ENCODE measurements around the gene FMO1. TPM values are rescaled to one million over a fixed set of nuclear protein-coding genes. Genes with fewer than 3 reads are reported as not detected.

Gene FMO1
- total RNA-seq, 1 experiment from 2014 or later: not detected

- Mint-ChIP-seq H3K9me3 (peaks cover 8% of the 10 kb centered on the region in 2 experiments; a peak in 4 of 5 replicates), H3K4me3 (no peak overlapping the region), H3K4me1 (peaks cover 0 to 3% of the 10 kb centered on the region in 2 experiments; a peak in 3 of 4 replicates), H3K27ac (no peak overlapping the region; a peak in 1 of 7 replicates), H3K36me3 (ENCODE audit: insufficient read depth in 1 of 3, low read depth in 3 of 3) (peaks cover 0 to 10% (median 0%) of the 10 kb centered on the region in 3 experiments; a peak in 3 of 7 replicates), H3K27me3 (ENCODE audit: low read depth) (no peaks in the 10 kb centered on the region; the same call in 1 of the 2 replicates)
- no peak overlapping the region for H3K27ac ChIP-seq (ENCODE audit: insufficient read length, low read depth, low read length)
- H3K79me2 ChIP-seq (ENCODE audit: insufficient read depth, low read length): no peaks in the 10 kb centered on the region
- H3K14ac ChIP-seq (ENCODE audit: insufficient read depth, low read length): no peak overlapping the region
- H4K5ac ChIP-seq (ENCODE audit: insufficient read length, low read depth, low read length): no peak overlapping the region
- no peaks in the 10 kb centered on the region for H4K20me1 ChIP-seq (ENCODE audit: control insufficient read depth, insufficient read depth, insufficient read length)
- no peak overlapping the region for H2BK5ac ChIP-seq (ENCODE audit: insufficient read length, low read length)
- H3K23ac ChIP-seq (ENCODE audit: insufficient read length, low read depth, low read length): no peak overlapping the region
- H3K27me3 ChIP-seq (ENCODE audit: insufficient read depth, low read length): no peaks in the 10 kb centered on the region
- H2AFZ ChIP-seq (ENCODE audit: low read length): no peak overlapping the region
- no peak overlapping the region for H2BK12ac ChIP-seq (ENCODE audit: insufficient read length, low read depth, low read length)
- H2BK120ac ChIP-seq (ENCODE audit: low read depth, low read length, poor library complexity, severe bottlenecking): no peak overlapping the region
- H4K91ac ChIP-seq (ENCODE audit: insufficient read length, low read depth, low read length): no peak overlapping the region
- no peak overlapping the region for H3T11ph ChIP-seq (ENCODE audit: low read length)
- H3K4me1 ChIP-seq (ENCODE audit: insufficient read depth, low read length): no peaks in the 10 kb centered on the region
- H3K23me2 ChIP-seq (ENCODE audit: insufficient read length, low read depth, low read length, poor library complexity, severe bottlenecking): no peaks in the 10 kb centered on the region
- no peak overlapping the region for H2BK20ac ChIP-seq (ENCODE audit: low read depth, low read length, poor library complexity, severe bottlenecking)
- H3K4ac ChIP-seq (ENCODE audit: low read depth, low read length): no peak overlapping the region
- no peaks in the 10 kb centered on the region for H3K79me1 ChIP-seq (ENCODE audit: insufficient read depth, low read depth, low read length, poor library complexity, severe bottlenecking)
- TF ChIP-seq CTCF (conservative IDR thresholded peaks at IDR 0.05): no peak
- H3K18ac ChIP-seq (ENCODE audit: insufficient read length, low read depth, low read length): no peak overlapping the region
- no peak for DNase-seq
- no peak overlapping the region for H3K56ac ChIP-seq (ENCODE audit: insufficient read length, low read depth, low read length)
- H3K9ac ChIP-seq (ENCODE audit: extremely low read depth, insufficient read length, low read length): no peak overlapping the region
- no peaks in the 10 kb centered on the region for H3K9me3 ChIP-seq (ENCODE audit: control insufficient read depth, low read depth, low read length)
- H2AK5ac ChIP-seq (ENCODE audit: insufficient read length, low read length): no peak overlapping the region
- H3K4me2 ChIP-seq (ENCODE audit: insufficient read depth, insufficient read length, low read length): no peak overlapping the region
- H2BK15ac ChIP-seq (ENCODE audit: low read depth, low read length): no peak overlapping the region
- H4K8ac ChIP-seq (replicated peaks; ENCODE audit: insufficient read length, low read depth, low read length): no peak overlapping the region
These were observed 17.0 kb upstream of the FMO1 start for GRCh38 chr1:171231326-171231725.

Measured in H9 (cell line).